HG02763 (cell line): ENCODE measurements around the gene CGNL1.

Experiments used
- ATAC-seq: cut with Tn5 transposase; IDR thresholded peaks from one replicate; pipeline ENCODE4 v1.9.1; 2021; ENCODE audit warnings: mild to moderate bottlenecking, moderate library complexity; ENCODE audit not compliant: unreplicated experiment

CGNL1 gene

GRCh38 chr15:57422113-57422754, 45.9 kb downstream of the CGNL1 start:
- ATAC-seq = peak; percentile 72

GRCh38 chr15:57423599-57424140, 47.4 kb downstream of the CGNL1 start:
- no peak for ATAC-seq

GRCh38 chr15:57424628-57425405, 48.5 kb downstream of the CGNL1 start:
- ATAC-seq = no peak

GRCh38 chr15:57425842-57426241, 49.5 kb downstream of the CGNL1 start:
- no peak for ATAC-seq

- no peak for ATAC-seq
These were observed 51.1 kb downstream of the CGNL1 start for GRCh38 chr15:57427367-57427821.

GRCh38 chr15:57432141-57432741, 55.9 kb downstream of the CGNL1 start:
- ATAC-seq = no peak

GRCh38 chr15:57436166-57436565, 59.9 kb downstream of the CGNL1 start:
- ATAC-seq = no peak

GRCh38 chr15:57436961-57437360, 60.7 kb downstream of the CGNL1 start:
- ATAC-seq = no peak

- ATAC-seq = no peak
These were observed 61.3 kb downstream of the CGNL1 start for GRCh38 chr15:57437564-57437963.

- no peak for ATAC-seq
These were observed 61.9 kb downstream of the CGNL1 start for GRCh38 chr15:57438166-57438565.

GRCh38 chr15:57439128-57440027, 63.1 kb downstream of the CGNL1 start:
- ATAC-seq = no peak

GRCh38 chr15:57440167-57440566, 63.9 kb downstream of the CGNL1 start:
- ATAC-seq = no peak

- no peak for ATAC-seq
These were observed 64.5 kb downstream of the CGNL1 start for GRCh38 chr15:57440799-57441198.

- no peak for ATAC-seq
These were observed 66.0 kb downstream of the CGNL1 start for GRCh38 chr15:57442335-57442734.

- ATAC-seq = no peak
These were observed 67.2 kb downstream of the CGNL1 start for GRCh38 chr15:57443486-57443885.

GRCh38 chr15:57444877-57445513, 68.7 kb downstream of the CGNL1 start:
- ATAC-seq = no peak

GRCh38 chr15:57445872-57446271, 69.6 kb downstream of the CGNL1 start:
- ATAC-seq = no peak

GRCh38 chr15:57446393-57446792, 70.1 kb downstream of the CGNL1 start:
- ATAC-seq = no peak

- no peak for ATAC-seq
These were observed 75.2 kb downstream of the CGNL1 start for GRCh38 chr15:57451555-57451954.

GRCh38 chr15:57452090-57452754, 75.9 kb downstream of the CGNL1 start:
- ATAC-seq = no peak
